Caco-2 (cell line): ENCODE data around the gene ARHGAP31. TPM values are rescaled to one million over a fixed set of nuclear protein-coding genes. Genes with fewer than 3 reads are reported as not detected.

ENCODE experiments used
- BruUV-seq: library from RNA; stranded (reverse); fragments of 400-500 nt; replicated peaks from 2 replicates; lab custom pipeline; 2021; lab: Mats Ljungman, UMichigan
- CTCF ChIA-PET: fragments of 300-600 bp; sonication (Branson Sonifier 250); formaldehyde crosslinking; loops from one replicate; lab custom pipeline; 2022; ENCODE audit warnings: antibody characterized with exemption; lab: Charles Lee
- POLR2A ChIA-PET: fragments of 300-600 bp; sonication (Branson Sonifier 250); formaldehyde crosslinking; loops from one replicate; lab custom pipeline; 2022; ENCODE audit warnings: antibody characterized with exemption; lab: Charles Lee
- DNase-seq, 2 experiments: peaks; one replicate each; pipeline versions ENCODE4 v3.0.0 to v3.0.0-alpha.2; 2020 to 2022
- H3K27me3 ChIP-seq: replicated peaks from 2 replicates; pipeline ENCODE4 v1.6.0; 2011; ENCODE audit warnings: low read length; ENCODE audit not compliant: control insufficient read depth, insufficient read depth
- H3K36me3 ChIP-seq: 2 replicates; pipeline ENCODE4 v1.5.1; 2011; ENCODE audit warnings: low read length; ENCODE audit not compliant: control insufficient read depth, insufficient read depth
- H3K4me1 ChIP-seq: fragments of 250-450 bp; sonication (Bioruptor Pico); 2 replicates; pipeline ENCODE4 v1.5.1; 2020; ENCODE audit warnings: mild to moderate bottlenecking
- H3K4me3 ChIP-seq: 2 replicates; pipeline ENCODE4 v1.5.1; 2011; ENCODE audit warnings: low read depth, mild to moderate bottlenecking, control low read depth, low read length
- H3K9me3 ChIP-seq: fragments of 250-450 bp; sonication (Bioruptor Pico); 2 replicates; pipeline ENCODE4 v1.5.1; 2020; ENCODE audit warnings: mild to moderate bottlenecking, moderate library complexity
- H3K27ac Mint-ChIP-seq: one replicate; pipeline ENCODE4 v1.8.0; 2022; ENCODE audit warnings: mixed read lengths; ENCODE audit not compliant: unreplicated experiment
- H3K27me3 Mint-ChIP-seq: one replicate; pipeline ENCODE4 v1.8.0; 2022; ENCODE audit warnings: mixed read lengths; ENCODE audit not compliant: insufficient read depth, unreplicated experiment
- H3K36me3 Mint-ChIP-seq: one replicate; pipeline ENCODE4 v1.8.0; 2022; ENCODE audit warnings: mild to moderate bottlenecking, mixed read lengths; ENCODE audit not compliant: insufficient read depth, unreplicated experiment
- H3K4me1 Mint-ChIP-seq: one replicate; pipeline ENCODE4 v1.8.0; 2022; ENCODE audit warnings: low read depth, mixed read lengths; ENCODE audit not compliant: unreplicated experiment
- H3K4me3 Mint-ChIP-seq: one replicate; pipeline ENCODE4 v1.8.0; 2022; ENCODE audit warnings: mild to moderate bottlenecking, moderate library complexity, mixed read lengths; ENCODE audit not compliant: unreplicated experiment
- H3K9me3 Mint-ChIP-seq: one replicate; pipeline ENCODE4 v1.8.0; 2022; ENCODE audit warnings: mixed read lengths; ENCODE audit not compliant: unreplicated experiment
- intact Hi-C: fragments of 100-400 bp; cut with micrococcal nuclease; formaldehyde crosslinking; loops from one replicate; pipeline ENCODE4 v1.10.0; 2022; ENCODE audit not compliant: unreplicated experiment
- total RNA-seq: library from RNA; stranded (reverse); gene quantifications from 2 replicates; pipeline ENCODE4 v1.2.3, GENCODE V29; 2022
- TF ChIP-seq, protein P1 (sequence below), 2 experiments: fragments of 200-600 bp in 1 of 2; IDR thresholded peaks; 1 replicate in 1 of 2; 2 replicates in 1 of 2; pipeline versions ENCODE4 v1.5.1 to v1.8.0; 2011 to 2022; ENCODE audit warnings: antibody characterized with exemption in 1 of 2, control low read depth in 1 of 2, inconsistent platforms in 1 of 2, low read depth in 1 of 2, low read length in 1 of 2, mild to moderate bottlenecking in 1 of 2, moderate library complexity in 1 of 2; ENCODE audit not compliant: insufficient read depth in 1 of 2, severe bottlenecking in 1 of 2, unreplicated experiment in 1 of 2

The ARHGAP31 gene
- total RNA-seq, 1 experiment from 2014 or later: 0.25 TPM

DNA sequence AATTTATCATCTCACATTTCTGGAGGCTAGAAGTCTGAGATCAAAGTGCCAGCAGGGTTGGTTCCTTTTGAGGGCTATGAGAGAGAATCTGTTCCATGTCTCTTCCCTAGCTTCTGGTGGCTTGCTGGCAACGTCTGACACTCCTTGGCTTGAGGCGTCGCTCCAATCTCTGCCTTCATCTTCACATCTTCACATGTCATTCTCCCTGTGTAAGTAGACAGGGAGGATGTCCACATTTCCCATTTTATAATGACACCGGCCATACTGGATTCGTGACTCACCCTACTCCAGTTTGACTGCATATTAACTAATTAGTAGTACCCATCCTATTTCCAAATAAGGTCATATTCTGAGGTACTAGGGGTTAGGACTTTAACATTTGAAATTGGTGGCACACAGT is 17.5 kb upstream of the ARHGAP31 start:
- ChIA-PET CTCF (interaction anchor here (1.1 kb wide), 1 partner anchor 76 kb away, joined by 6 read pairs; no protein-coding TSS in a partner anchor), POLR2A (no interaction called here)
- Mint-ChIP-seq H3K4me1 (peaks cover 8% of the 10 kb centered on the region), H3K9me3 (peaks cover 7% of the 10 kb centered on the region), H3K4me3 (no peak overlapping the region), H3K27me3 (no peaks in the 10 kb centered on the region), H3K36me3 (no peaks in the 10 kb centered on the region), H3K27ac (no peak overlapping the region)
- Histone ChIP-seq H3K9me3 (no peaks in the 10 kb centered on the region), H3K4me3 (no peak overlapping the region), H3K36me3 (no peaks in the 10 kb centered on the region), H3K27me3 (no peaks in the 10 kb centered on the region), H3K4me1 (no peaks in the 10 kb centered on the region)
- no TSS peak for BruUV-seq
- TF ChIP-seq, protein P1, sequence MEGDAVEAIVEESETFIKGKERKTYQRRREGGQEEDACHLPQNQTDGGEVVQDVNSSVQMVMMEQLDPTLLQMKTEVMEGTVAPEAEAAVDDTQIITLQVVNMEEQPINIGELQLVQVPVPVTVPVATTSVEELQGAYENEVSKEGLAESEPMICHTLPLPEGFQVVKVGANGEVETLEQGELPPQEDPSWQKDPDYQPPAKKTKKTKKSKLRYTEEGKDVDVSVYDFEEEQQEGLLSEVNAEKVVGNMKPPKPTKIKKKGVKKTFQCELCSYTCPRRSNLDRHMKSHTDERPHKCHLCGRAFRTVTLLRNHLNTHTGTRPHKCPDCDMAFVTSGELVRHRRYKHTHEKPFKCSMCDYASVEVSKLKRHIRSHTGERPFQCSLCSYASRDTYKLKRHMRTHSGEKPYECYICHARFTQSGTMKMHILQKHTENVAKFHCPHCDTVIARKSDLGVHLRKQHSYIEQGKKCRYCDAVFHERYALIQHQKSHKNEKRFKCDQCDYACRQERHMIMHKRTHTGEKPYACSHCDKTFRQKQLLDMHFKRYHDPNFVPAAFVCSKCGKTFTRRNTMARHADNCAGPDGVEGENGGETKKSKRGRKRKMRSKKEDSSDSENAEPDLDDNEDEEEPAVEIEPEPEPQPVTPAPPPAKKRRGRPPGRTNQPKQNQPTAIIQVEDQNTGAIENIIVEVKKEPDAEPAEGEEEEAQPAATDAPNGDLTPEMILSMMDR (IDR thresholded peaks at IDR 0.05; ENCODE audit: insufficient read depth in 1 of 2, low read depth in 1 of 2, low read length in 1 of 2, severe bottlenecking in 1 of 2, unreplicated experiment in 1 of 2): no peak
- DNase-seq: no peak
- intact Hi-C loops: loop anchor here (10.0 kb wide), 1 partner anchor 108 kb away; no protein-coding TSS in a partner anchor

DNA sequence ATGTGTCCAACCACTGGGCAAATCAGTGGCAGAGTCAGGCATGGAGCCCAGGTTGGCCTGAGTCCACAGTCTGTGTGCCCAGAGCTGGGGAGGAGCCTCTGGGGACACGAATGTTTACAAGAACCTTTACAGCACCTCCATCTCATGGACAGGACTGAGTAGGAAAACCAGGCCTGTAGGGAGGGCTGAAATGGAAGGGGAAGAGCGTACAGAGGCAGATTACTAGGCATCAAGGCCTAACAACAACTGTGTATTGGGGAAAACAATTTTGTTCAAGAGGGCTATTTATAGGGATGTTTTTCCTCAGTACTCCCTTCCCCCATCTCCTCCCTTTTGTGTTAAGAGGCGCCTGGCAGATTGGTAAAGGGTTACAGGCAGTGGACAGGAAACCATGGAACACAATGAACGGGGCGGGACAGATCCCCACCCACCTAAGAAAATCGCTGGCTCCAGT is 15.1 kb upstream of the ARHGAP31 start:
- H3K9me3 Mint-ChIP-seq: peaks cover 27% of the 10 kb centered on the region
- no peak overlapping the region for H3K27ac Mint-ChIP-seq
- TF ChIP-seq, protein P1 (IDR thresholded peaks at IDR 0.05; ENCODE audit: insufficient read depth in 1 of 2, low read depth in 1 of 2, low read length in 1 of 2, severe bottlenecking in 1 of 2, unreplicated experiment in 1 of 2): no peak
- no peak overlapping the region for H3K4me3 Mint-ChIP-seq
- H3K36me3 ChIP-seq: no peaks in the 10 kb centered on the region
- no peaks in the 10 kb centered on the region for H3K36me3 Mint-ChIP-seq
- H3K27me3 Mint-ChIP-seq: no peaks in the 10 kb centered on the region
- intact Hi-C loops: loop anchor here (10.0 kb wide), 1 partner anchor 106 kb away; no protein-coding TSS in a partner anchor
- no peak for DNase-seq
- no TSS peak for BruUV-seq
- peaks cover 13% of the 10 kb centered on the region for H3K9me3 ChIP-seq
- POLR2A ChIA-PET: no interaction called here
- H3K4me1 ChIP-seq: no peaks in the 10 kb centered on the region
- no peaks in the 10 kb centered on the region for H3K27me3 ChIP-seq
- CTCF ChIA-PET: no interaction called here
- peaks cover 12% of the 10 kb centered on the region for H3K4me1 Mint-ChIP-seq
- H3K4me3 ChIP-seq: no peak overlapping the region

DNA sequence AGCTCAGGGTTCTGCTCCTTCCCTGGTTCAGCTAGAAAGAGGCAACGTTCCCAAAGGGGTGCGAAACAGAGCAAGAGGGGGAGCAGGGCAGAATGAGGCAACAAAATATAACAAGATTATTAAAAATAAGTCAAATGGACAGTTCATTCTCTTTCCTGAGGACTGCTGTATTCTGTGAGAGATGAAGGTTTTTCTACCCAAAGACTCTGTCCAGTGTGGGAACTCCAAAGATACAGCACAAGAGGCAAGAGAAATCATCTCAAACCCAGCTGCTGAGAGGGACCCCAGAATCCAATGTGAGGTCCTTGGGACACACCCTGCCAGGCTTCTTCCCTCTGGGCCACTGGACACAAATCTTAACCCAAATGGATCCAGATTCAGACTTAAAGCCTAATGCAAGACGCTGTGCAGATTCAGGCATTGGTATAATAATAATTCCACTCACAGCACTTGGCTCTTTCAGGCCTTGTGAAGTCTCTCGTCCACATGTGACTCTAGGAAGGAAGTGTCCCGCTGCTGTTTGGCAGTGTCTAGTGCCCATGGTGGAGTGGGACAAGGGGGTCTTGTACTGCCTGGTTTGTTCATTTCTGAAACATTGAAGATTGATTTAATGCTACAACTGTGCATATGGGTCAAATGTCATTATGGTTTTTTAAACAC is 14.5 kb upstream of the ARHGAP31 start:
- TF ChIP-seq, protein P1 (IDR thresholded peaks at IDR 0.05; ENCODE audit: insufficient read depth in 1 of 2, low read depth in 1 of 2, low read length in 1 of 2, severe bottlenecking in 1 of 2, unreplicated experiment in 1 of 2): no peak
- peaks cover 27% of the 10 kb centered on the region for H3K9me3 Mint-ChIP-seq
- H3K27me3 ChIP-seq: no peaks in the 10 kb centered on the region
- no peak overlapping the region for H3K27ac Mint-ChIP-seq
- intact Hi-C loops: loop anchor here (10.0 kb wide), 1 partner anchor 105 kb away; no protein-coding TSS in a partner anchor
- no peaks in the 10 kb centered on the region for H3K4me1 ChIP-seq
- H3K27me3 Mint-ChIP-seq: no peaks in the 10 kb centered on the region
- ChIA-PET CTCF (no interaction called here), POLR2A (no interaction called here)
- peaks cover 18% of the 10 kb centered on the region for H3K9me3 ChIP-seq
- H3K4me1 Mint-ChIP-seq: peaks cover 12% of the 10 kb centered on the region
- no peaks in the 10 kb centered on the region for H3K36me3 ChIP-seq
- H3K36me3 Mint-ChIP-seq: no peaks in the 10 kb centered on the region
- no peak for DNase-seq
- no peak overlapping the region for H3K4me3 Mint-ChIP-seq
- BruUV-seq: no TSS peak
- no peak overlapping the region for H3K4me3 ChIP-seq
